Panc1 (cell line): ENCODE measurements around the gene RYR3. TPM values are rescaled to one million over a fixed set of nuclear protein-coding genes. Genes with fewer than 3 reads are reported as not detected.

Experiments used
- ATAC-seq: fragments of 200-7000 bp; cut with Tn5 transposase; 2 replicates; pipeline ENCODE4 v1.9.1; 2020; ENCODE audit warnings: mild to moderate bottlenecking, moderate library complexity
- BruUV-seq: library from RNA; stranded (reverse); fragments of 400-500 nt; replicated peaks from 2 replicates; lab custom pipeline; 2021; lab: Mats Ljungman, UMichigan
- CTCF ChIA-PET: fragments of 300-600 bp; sonication (Branson Sonifier 250); formaldehyde crosslinking; loops from one replicate; lab custom pipeline; 2022; ENCODE audit warnings: antibody characterized with exemption; lab: Charles Lee
- POLR2A ChIA-PET: fragments of 300-600 bp; sonication (Branson Sonifier 250); formaldehyde crosslinking; loops from one replicate; lab custom pipeline; 2022; ENCODE audit warnings: antibody characterized with exemption; lab: Charles Lee
- DNase-seq: peaks from one replicate; pipeline ENCODE4 v3.0.0-alpha.2; 2010; ENCODE audit warnings: low read depth, low spot score
- H3K27ac ChIP-seq: 2 replicates; pipeline ENCODE4 v1.5.1; 2011; ENCODE audit warnings: mild to moderate bottlenecking, low read length, inconsistent platforms
- H3K27me3 ChIP-seq: fragments of 200-500 bp; sonication (Bioruptor generic); 2 replicates; pipeline ENCODE4 v1.6.0; 2014; ENCODE audit warnings: low read length, inconsistent platforms; ENCODE audit not compliant: control insufficient read depth, insufficient read depth
- H3K36me3 ChIP-seq: fragments of 200-500 bp; sonication (Bioruptor generic); 2 replicates; pipeline ENCODE4 v1.5.1; 2014; ENCODE audit warnings: inconsistent platforms, mild to moderate bottlenecking, low read length, moderate library complexity; ENCODE audit not compliant: control insufficient read depth, insufficient read depth
- H3K4me1 ChIP-seq: 2 replicates; pipeline ENCODE4 v1.5.1; 2011; ENCODE audit warnings: inconsistent platforms, mild to moderate bottlenecking, low read length, moderate library complexity; ENCODE audit not compliant: control insufficient read depth, insufficient read depth
- H3K4me3 ChIP-seq, 2 experiments: 2 replicates each; pipeline ENCODE4 v1.5.1; 2011 to 2012; ENCODE audit warnings: low read depth in 2 of 2, low read length in 2 of 2, mild to moderate bottlenecking in 2 of 2, inconsistent platforms in 1 of 2, moderate library complexity in 1 of 2
- H3K9me3 ChIP-seq: fragments of 200-500 bp; sonication (Bioruptor generic); 2 replicates; pipeline ENCODE4 v1.5.1; 2014; ENCODE audit warnings: low read depth, mild to moderate bottlenecking, inconsistent platforms, low read length, moderate library complexity; ENCODE audit not compliant: control insufficient read depth, insufficient read depth
- POLR2AphosphoS5 ChIP-seq: IDR thresholded peaks from 2 replicates; pipeline ENCODE4 v1.6.1; 2012; ENCODE audit warnings: mild to moderate bottlenecking, low read depth, low read length, moderate library complexity
- SIN3A ChIP-seq: IDR thresholded peaks from 2 replicates; pipeline ENCODE4 v1.6.1; 2012; ENCODE audit warnings: low read depth, mild to moderate bottlenecking, low read length, moderate library complexity, borderline replicate concordance; ENCODE audit not compliant: insufficient read depth
- TCF7L2 ChIP-seq: IDR thresholded peaks from 2 replicates; pipeline ENCODE4 v1.6.1; 2011; ENCODE audit warnings: mild to moderate bottlenecking, low read depth, low read length, inconsistent platforms
- in situ Hi-C: cut with HindIII; loops from 2 replicates; pipeline ENCODE4 v1.10.0; 2016; ENCODE audit warnings: low sequenced_read_pairs, low pct_unique_long_range_greater_than_20kb
- intact Hi-C: fragments of 100-400 bp; cut with micrococcal nuclease; formaldehyde crosslinking; loops from one replicate; pipeline ENCODE4 v1.10.0; 2022; ENCODE audit not compliant: unreplicated experiment
- total RNA-seq: library from RNA; stranded (reverse); gene quantifications from one replicate; pipeline ENCODE4 v1.2.1, GENCODE V29; 2021; ENCODE audit not compliant: unreplicated experiment
- TF ChIP-seq, protein P1 (sequence below): fragments of 450-650 bp; IDR thresholded peaks from 2 replicates; pipeline ENCODE4 v1.5.1; 2017; ENCODE audit warnings: mild to moderate bottlenecking
- TF ChIP-seq, protein P2 (sequence below), 2 experiments: IDR thresholded peaks; 2 replicates each; pipeline ENCODE4 v1.6.1; 2011 to 2012; ENCODE audit warnings: low read depth in 2 of 2, control low read depth in 1 of 2, low read length in 1 of 2, mild to moderate bottlenecking in 1 of 2, moderate library complexity in 1 of 2; ENCODE audit not compliant: insufficient read depth in 1 of 2

Gene RYR3
- total RNA-seq, 1 experiment from 2014 or later: not detected

GRCh38 chr15:33526532-33526931 lies 215.8 kb downstream of the RYR3 start:
- H3K27me3 ChIP-seq: peaks cover 2% of the 10 kb centered on the region; the same call in 1 of the 2 replicates
- no peaks in the 10 kb centered on the region for H3K36me3 ChIP-seq
- DNase-seq (no peak), ATAC-seq (no peak)
- no peaks in the 10 kb centered on the region for H3K4me1 ChIP-seq
- intact Hi-C loops (loop anchor here (10.0 kb wide), 1 partner anchor 178 kb away; no protein-coding TSS in a partner anchor), in situ Hi-C loops (no loop called here)
- no peak overlapping the region for H3K27ac ChIP-seq
- no peaks in the 10 kb centered on the region for H3K9me3 ChIP-seq
- BruUV-seq: no TSS peak
- CTCF ChIA-PET: interaction anchor here (0.6 kb wide), 1 partner anchor 212 kb away, joined by 3 read pairs; no protein-coding TSS in a partner anchor
- TF ChIP-seq, protein P1, sequence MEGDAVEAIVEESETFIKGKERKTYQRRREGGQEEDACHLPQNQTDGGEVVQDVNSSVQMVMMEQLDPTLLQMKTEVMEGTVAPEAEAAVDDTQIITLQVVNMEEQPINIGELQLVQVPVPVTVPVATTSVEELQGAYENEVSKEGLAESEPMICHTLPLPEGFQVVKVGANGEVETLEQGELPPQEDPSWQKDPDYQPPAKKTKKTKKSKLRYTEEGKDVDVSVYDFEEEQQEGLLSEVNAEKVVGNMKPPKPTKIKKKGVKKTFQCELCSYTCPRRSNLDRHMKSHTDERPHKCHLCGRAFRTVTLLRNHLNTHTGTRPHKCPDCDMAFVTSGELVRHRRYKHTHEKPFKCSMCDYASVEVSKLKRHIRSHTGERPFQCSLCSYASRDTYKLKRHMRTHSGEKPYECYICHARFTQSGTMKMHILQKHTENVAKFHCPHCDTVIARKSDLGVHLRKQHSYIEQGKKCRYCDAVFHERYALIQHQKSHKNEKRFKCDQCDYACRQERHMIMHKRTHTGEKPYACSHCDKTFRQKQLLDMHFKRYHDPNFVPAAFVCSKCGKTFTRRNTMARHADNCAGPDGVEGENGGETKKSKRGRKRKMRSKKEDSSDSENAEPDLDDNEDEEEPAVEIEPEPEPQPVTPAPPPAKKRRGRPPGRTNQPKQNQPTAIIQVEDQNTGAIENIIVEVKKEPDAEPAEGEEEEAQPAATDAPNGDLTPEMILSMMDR: no peak
- TF ChIP-seq SIN3A (no peak), POLR2AphosphoS5 (no peak), TCF7L2 (no peak)
- TF ChIP-seq, protein P2, sequence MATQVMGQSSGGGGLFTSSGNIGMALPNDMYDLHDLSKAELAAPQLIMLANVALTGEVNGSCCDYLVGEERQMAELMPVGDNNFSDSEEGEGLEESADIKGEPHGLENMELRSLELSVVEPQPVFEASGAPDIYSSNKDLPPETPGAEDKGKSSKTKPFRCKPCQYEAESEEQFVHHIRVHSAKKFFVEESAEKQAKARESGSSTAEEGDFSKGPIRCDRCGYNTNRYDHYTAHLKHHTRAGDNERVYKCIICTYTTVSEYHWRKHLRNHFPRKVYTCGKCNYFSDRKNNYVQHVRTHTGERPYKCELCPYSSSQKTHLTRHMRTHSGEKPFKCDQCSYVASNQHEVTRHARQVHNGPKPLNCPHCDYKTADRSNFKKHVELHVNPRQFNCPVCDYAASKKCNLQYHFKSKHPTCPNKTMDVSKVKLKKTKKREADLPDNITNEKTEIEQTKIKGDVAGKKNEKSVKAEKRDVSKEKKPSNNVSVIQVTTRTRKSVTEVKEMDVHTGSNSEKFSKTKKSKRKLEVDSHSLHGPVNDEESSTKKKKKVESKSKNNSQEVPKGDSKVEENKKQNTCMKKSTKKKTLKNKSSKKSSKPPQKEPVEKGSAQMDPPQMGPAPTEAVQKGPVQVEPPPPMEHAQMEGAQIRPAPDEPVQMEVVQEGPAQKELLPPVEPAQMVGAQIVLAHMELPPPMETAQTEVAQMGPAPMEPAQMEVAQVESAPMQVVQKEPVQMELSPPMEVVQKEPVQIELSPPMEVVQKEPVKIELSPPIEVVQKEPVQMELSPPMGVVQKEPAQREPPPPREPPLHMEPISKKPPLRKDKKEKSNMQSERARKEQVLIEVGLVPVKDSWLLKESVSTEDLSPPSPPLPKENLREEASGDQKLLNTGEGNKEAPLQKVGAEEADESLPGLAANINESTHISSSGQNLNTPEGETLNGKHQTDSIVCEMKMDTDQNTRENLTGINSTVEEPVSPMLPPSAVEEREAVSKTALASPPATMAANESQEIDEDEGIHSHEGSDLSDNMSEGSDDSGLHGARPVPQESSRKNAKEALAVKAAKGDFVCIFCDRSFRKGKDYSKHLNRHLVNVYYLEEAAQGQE (IDR thresholded peaks at IDR 0.05; ENCODE audit: insufficient read depth in 1 of 2, low read depth in 2 of 2, low read length in 1 of 2): no peak
- no peak overlapping the region for H3K4me3 ChIP-seq
- POLR2A ChIA-PET: no interaction called here

DNA sequence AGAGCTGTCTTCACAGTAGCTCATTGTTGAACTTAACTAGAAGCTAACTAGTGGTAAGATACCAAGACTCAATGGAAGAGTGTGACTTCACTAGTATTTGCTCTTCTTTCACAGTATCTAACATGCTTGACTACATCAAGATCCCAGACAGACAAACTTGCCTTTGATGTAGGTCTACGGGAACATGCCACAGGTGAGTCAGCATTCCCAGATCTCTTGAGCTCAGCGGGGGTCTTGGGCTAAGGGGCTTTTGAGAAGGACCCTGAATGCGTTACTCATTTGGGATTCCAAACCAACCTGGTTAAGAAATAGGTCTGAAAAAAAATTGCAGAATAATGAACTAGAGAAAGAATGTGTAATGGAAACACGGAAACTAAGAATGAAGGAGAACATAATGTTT lies 222.4 kb downstream of the RYR3 start:
- Histone ChIP-seq H3K27ac (no peak overlapping the region), H3K36me3 (no peaks in the 10 kb centered on the region), H3K9me3 (no peaks in the 10 kb centered on the region), H3K27me3 (peaks cover 2% of the 10 kb centered on the region; the same call in 1 of the 2 replicates), H3K4me1 (no peaks in the 10 kb centered on the region), H3K4me3 (no peak overlapping the region)
- BruUV-seq: no TSS peak
- intact Hi-C loops: no loop called here
- POLR2A ChIA-PET: no interaction called here
- TF ChIP-seq SIN3A: no peak
- TF ChIP-seq TCF7L2: no peak
- TF ChIP-seq, protein P1: no peak
- TF ChIP-seq POLR2AphosphoS5: no peak
- TF ChIP-seq, protein P2 (IDR thresholded peaks at IDR 0.05; ENCODE audit: insufficient read depth in 1 of 2, low read depth in 2 of 2, low read length in 1 of 2): no peak
- CTCF ChIA-PET: no interaction called here
- ATAC-seq: no peak
- DNase-seq: no peak
- in situ Hi-C loops: no loop called here
